Measurements from ENCODE around the gene LINS1. TPM values are rescaled to one million over a fixed set of nuclear protein-coding genes. Genes with fewer than 3 reads are reported as not detected.

The LINS1 gene
- total RNA-seq, 1 experiment from 2014 or later: 25.2 TPM

GRCh38 chr15:100520132-100520921, 81.7 kb downstream of the LINS1 start:
- intact Hi-C loops (cut with micrococcal nuclease; ENCODE audit: unreplicated experiment): no loop called here
- TF ChIP-seq CTCF (IDR thresholded peaks at IDR 0.05; ENCODE audit: unreplicated experiment): no peak
- H3K36me3 Mint-ChIP-seq (ENCODE audit: insufficient read depth, unreplicated experiment): no peaks in the 10 kb centered on the region
- no peak overlapping the region for H3K27ac Mint-ChIP-seq (ENCODE audit: unreplicated experiment)
- H3K4me1 Mint-ChIP-seq (ENCODE audit: low read depth, unreplicated experiment): no peaks in the 10 kb centered on the region
- peaks cover 49% of the 10 kb centered on the region for H3K27me3 Mint-ChIP-seq (ENCODE audit: unreplicated experiment)
- CTCF ChIA-PET: no interaction called here
- H3K4me3 Mint-ChIP-seq (ENCODE audit: low read depth, unreplicated experiment): no peak overlapping the region
- H3K9me3 Mint-ChIP-seq (ENCODE audit: low read depth, unreplicated experiment): no peaks in the 10 kb centered on the region
- no TSS peak for BruUV-seq (replicated peaks)
- DNase-seq: no peak

GRCh38 chr15:100517846-100518245, 84.1 kb downstream of the LINS1 start:
- DNase-seq: no peak
- TF ChIP-seq CTCF (IDR thresholded peaks at IDR 0.05; ENCODE audit: unreplicated experiment): no peak
- Mint-ChIP-seq H3K36me3 (ENCODE audit: insufficient read depth, unreplicated experiment) (no peaks in the 10 kb centered on the region), H3K4me1 (ENCODE audit: low read depth, unreplicated experiment) (no peaks in the 10 kb centered on the region), H3K27ac (ENCODE audit: unreplicated experiment) (no peak overlapping the region), H3K27me3 (ENCODE audit: unreplicated experiment) (peaks cover 54% of the 10 kb centered on the region), H3K9me3 (ENCODE audit: low read depth, unreplicated experiment) (no peaks in the 10 kb centered on the region), H3K4me3 (ENCODE audit: low read depth, unreplicated experiment) (no peak overlapping the region)
- intact Hi-C loops (cut with micrococcal nuclease; ENCODE audit: unreplicated experiment): no loop called here
- BruUV-seq (replicated peaks): no TSS peak
- CTCF ChIA-PET: interaction anchor here (0.7 kb wide), 1 partner anchor 79 kb away, joined by 3 read pairs; no protein-coding TSS in a partner anchor

Other genes with a start within 250 kb of the LINS1 start
- gene CERS3, start 73.2 kb downstream of the LINS1 start, total RNA-seq (2022): 0.42 and 0.61 TPM in 2 replicates
- gene ASB7, start 405 bp upstream of the LINS1 start, total RNA-seq (2022): 19.4 and 23.0 TPM in 2 replicates